Measurements from ENCODE around the gene PNMA8B. TPM values are rescaled to one million over a fixed set of nuclear protein-coding genes. Genes with fewer than 3 reads are reported as not detected.

Gene PNMA8B
- total RNA-seq, 4 donors from 2014 or later: 0.13 to 1.1 (median 0.79) TPM

- Histone ChIP-seq H3K4me3 (no peak overlapping the region), H3K27me3 (peaks cover 0 to 27% (median 2%) of the 10 kb centered on the region in 4 donors), H3K36me3 (no peaks in the 10 kb centered on the region), H3K27ac (no peak overlapping the region), H3K9me3 (no peaks in the 10 kb centered on the region), H3K4me1 (peaks cover 0 to 12% (median 4%) of the 10 kb centered on the region in 3 donors)
- 70 to 84% methylated on average over 4 of the region's 4 CpGs for WGBS, 2 donors
- DNase-seq: no peak
- TF ChIP-seq CTCF (IDR thresholded peaks at IDR 0.05) (no peak), POLR2A (IDR thresholded peaks at IDR 0.05) (no peak)
- intact Hi-C loops (cut with DNase I): no loop called here
Observed at GRCh38 chr19:46511237-46511636, 15.6 kb upstream of the PNMA8B start.

- intact Hi-C loops (cut with DNase I): no loop called here
- Histone ChIP-seq H3K4me1 (peaks cover 0 to 3% (median 2%) of the 10 kb centered on the region in 3 donors), H3K36me3 (no peaks in the 10 kb centered on the region), H3K27ac (no peak overlapping the region), H3K27me3 (peaks cover 0 to 10% (median 0%) of the 10 kb centered on the region in 4 donors), H3K9me3 (peaks cover 0 to 3% (median 0%) of the 10 kb centered on the region in 3 donors), H3K4me3 (no peak overlapping the region)
- no peak for DNase-seq
- TF ChIP-seq CTCF (IDR thresholded peaks at IDR 0.05) (no peak), POLR2A (IDR thresholded peaks at IDR 0.05) (no peak)
- 57 to 68% methylated on average over 2 of the region's 2 CpGs for WGBS, 2 donors
Observed at GRCh38 chr19:46508206-46508605, 12.5 kb upstream of the PNMA8B start.

- 63 to 65% methylated on average over 15 to 17 of the region's 17 CpGs for WGBS, 2 donors
- TF ChIP-seq POLR2A (IDR thresholded peaks at IDR 0.05) (no peak), CTCF (IDR thresholded peaks at IDR 0.05) (no peak)
Observed at GRCh38 chr19:46503848-46504453, 8.3 kb upstream of the PNMA8B start.

GRCh38 chr19:46502891-46503290 lies 7.2 kb upstream of the PNMA8B start:
- H3K36me3 ChIP-seq: no peaks in the 10 kb centered on the region
- WGBS, 2 donors: 91 to 94% methylated on average over 5 of the region's 5 CpGs
- no peak for DNase-seq
- no peaks in the 10 kb centered on the region for H3K4me1 ChIP-seq
- intact Hi-C loops (cut with DNase I): no loop called here
- peaks cover 0 to 8% (median 0%) of the 10 kb centered on the region in 4 donors for H3K27me3 ChIP-seq
- no peak overlapping the region for H3K27ac ChIP-seq
- peaks cover 0 to 3% (median 0%) of the 10 kb centered on the region in 3 donors for H3K9me3 ChIP-seq
- TF ChIP-seq CTCF (IDR thresholded peaks at IDR 0.05): no peak
- no peak for TF ChIP-seq POLR2A (IDR thresholded peaks at IDR 0.05)
- no peak overlapping the region for H3K4me3 ChIP-seq

More at GRCh38 chr19:46503848-46504453, 8.3 kb upstream of the PNMA8B start:
- intact Hi-C loops (cut with DNase I): no loop called here
- Histone ChIP-seq H3K36me3 (no peaks in the 10 kb centered on the region), H3K4me3 (no peak overlapping the region), H3K27ac (no peak overlapping the region), H3K27me3 (peaks cover 0 to 10% (median 0%) of the 10 kb centered on the region in 4 donors), H3K9me3 (peaks cover 0 to 3% (median 0%) of the 10 kb centered on the region in 3 donors), H3K4me1 (no peaks in the 10 kb centered on the region)
- DNase-seq: no peak

- peaks cover 0 to under 1% (median 0%) of the 10 kb centered on the region in 3 donors for H3K9me3 ChIP-seq
- peaks cover 0 to 14% (median 0%) of the 10 kb centered on the region in 4 donors for H3K27me3 ChIP-seq
- DNase-seq: no peak
- WGBS, 2 donors: 61 to 73% methylated on average over 4 of the region's 4 CpGs
- no peak overlapping the region for H3K4me3 ChIP-seq
- intact Hi-C loops (cut with DNase I): no loop called here
- H3K36me3 ChIP-seq: no peaks in the 10 kb centered on the region
- no peak for TF ChIP-seq CTCF (IDR thresholded peaks at IDR 0.05)
- no peak for TF ChIP-seq POLR2A (IDR thresholded peaks at IDR 0.05)
- H3K27ac ChIP-seq: no peak overlapping the region
- peaks cover 5 to 13% (median 9%) of the 10 kb centered on the region in 3 donors for H3K4me1 ChIP-seq
Observed at GRCh38 chr19:46499692-46500091, 4.0 kb upstream of the PNMA8B start.

Data from esophagus squamous epithelium (tissue), 5 donors.